HUES6 (cell line): ENCODE data around the gene WWOX.

Experiments
- H3K27ac ChIP-seq: 2 replicates; pipeline ENCODE4 v1.7.0; 2013; ENCODE audit warnings: low read depth, mild to moderate bottlenecking, low read length, inconsistent platforms
- H3K27me3 ChIP-seq: 2 replicates; pipeline ENCODE4 v1.6.1; 2013; ENCODE audit warnings: low read length; ENCODE audit not compliant: control insufficient read depth, insufficient read depth
- H3K36me3 ChIP-seq: 2 replicates; pipeline ENCODE4 v1.6.1; 2013; ENCODE audit warnings: low read length; ENCODE audit not compliant: control insufficient read depth, insufficient read depth
- H3K4me1 ChIP-seq: 2 replicates; pipeline ENCODE4 v1.6.1; 2013; ENCODE audit warnings: low read length; ENCODE audit not compliant: control insufficient read depth, insufficient read depth
- H3K4me3 ChIP-seq: 2 replicates; pipeline ENCODE4 v1.5.1; 2013; ENCODE audit warnings: low read depth, low read length
- H3K9ac ChIP-seq: one replicate; pipeline ENCODE4 v1.6.1; 2013; ENCODE audit warnings: mild to moderate bottlenecking, low read length
- H3K9me3 ChIP-seq: 2 replicates; pipeline ENCODE4 v1.6.1; 2013; ENCODE audit warnings: low read depth, low read length; ENCODE audit not compliant: control insufficient read depth, insufficient read depth

Gene WWOX

DNA sequence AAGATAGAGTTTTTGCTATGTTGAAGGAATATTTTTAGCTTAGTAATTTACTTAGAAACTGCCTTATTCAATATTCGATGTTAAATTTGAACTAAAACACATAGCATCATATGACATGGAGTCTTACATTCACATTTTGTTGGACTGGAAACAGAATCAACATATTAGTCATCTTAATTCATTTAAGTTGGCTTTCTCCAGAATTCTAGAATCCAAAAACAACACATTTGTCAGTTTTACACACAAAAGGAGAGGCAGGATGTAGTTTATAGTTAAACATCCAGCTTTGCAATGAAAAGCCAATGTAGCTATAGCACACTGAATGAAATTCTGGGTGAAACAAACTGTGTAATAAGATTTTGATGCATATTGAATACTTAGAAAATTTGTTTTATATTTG, 43.3 kb downstream of the WWOX start:
- Histone ChIP-seq H3K4me3 (no peak overlapping the region), H3K9me3 (no peaks in the 10 kb centered on the region), H3K4me1 (no peaks in the 10 kb centered on the region), H3K9ac (no peak overlapping the region), H3K27ac (no peak overlapping the region), H3K27me3 (no peaks in the 10 kb centered on the region), H3K36me3 (no peaks in the 10 kb centered on the region)

DNA sequence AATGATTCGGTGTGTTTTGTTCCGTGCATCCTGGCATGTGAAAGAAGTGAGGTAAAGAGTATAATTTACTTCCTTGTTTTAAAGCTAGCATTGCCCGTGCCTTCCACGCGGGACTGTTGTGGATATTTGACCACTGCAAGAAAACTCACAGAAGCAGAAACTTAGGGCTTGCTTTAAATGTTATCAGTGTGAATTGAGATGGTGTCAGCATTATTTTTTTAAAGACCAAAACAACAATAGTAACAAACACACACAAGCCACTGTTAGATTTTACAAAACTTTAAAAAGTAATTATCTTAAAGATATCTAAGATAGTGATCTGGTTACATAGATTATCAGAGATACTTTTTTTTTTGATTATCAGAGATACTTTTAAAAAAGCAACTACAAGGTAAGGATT, 47.4 kb downstream of the WWOX start:
- Histone ChIP-seq H3K27me3 (no peaks in the 10 kb centered on the region), H3K9me3 (no peaks in the 10 kb centered on the region), H3K4me3 (no peak overlapping the region), H3K27ac (no peak overlapping the region), H3K9ac (no peak overlapping the region), H3K36me3 (no peaks in the 10 kb centered on the region), H3K4me1 (no peaks in the 10 kb centered on the region)

DNA sequence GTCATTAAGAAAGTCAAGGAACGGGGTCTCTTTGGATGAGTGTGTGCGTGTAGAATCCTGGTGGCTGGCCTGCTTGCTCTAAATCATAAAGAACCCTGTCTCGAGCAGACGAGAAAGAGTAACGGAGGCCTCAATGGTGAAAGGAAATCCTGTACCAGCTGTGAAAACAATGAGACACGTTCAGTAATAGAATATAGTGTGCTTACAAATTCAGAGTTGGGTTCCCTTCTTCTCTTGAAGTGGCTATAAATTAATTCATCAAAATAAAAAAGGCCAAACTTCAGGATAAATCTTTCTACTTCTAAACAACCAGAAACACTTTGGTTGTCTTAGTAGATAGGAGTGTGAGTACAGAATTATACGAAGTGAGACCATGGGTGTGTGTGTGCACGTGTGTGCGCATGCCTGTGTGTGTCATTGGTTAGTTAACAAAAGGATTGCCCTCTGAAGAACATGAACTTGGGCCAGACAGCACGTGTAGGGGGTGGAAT, 48.5 kb downstream of the WWOX start:
- Histone ChIP-seq H3K27ac (no peak overlapping the region), H3K4me3 (no peak overlapping the region), H3K36me3 (no peaks in the 10 kb centered on the region), H3K9me3 (no peaks in the 10 kb centered on the region), H3K27me3 (no peaks in the 10 kb centered on the region), H3K9ac (no peak overlapping the region), H3K4me1 (no peaks in the 10 kb centered on the region)

DNA sequence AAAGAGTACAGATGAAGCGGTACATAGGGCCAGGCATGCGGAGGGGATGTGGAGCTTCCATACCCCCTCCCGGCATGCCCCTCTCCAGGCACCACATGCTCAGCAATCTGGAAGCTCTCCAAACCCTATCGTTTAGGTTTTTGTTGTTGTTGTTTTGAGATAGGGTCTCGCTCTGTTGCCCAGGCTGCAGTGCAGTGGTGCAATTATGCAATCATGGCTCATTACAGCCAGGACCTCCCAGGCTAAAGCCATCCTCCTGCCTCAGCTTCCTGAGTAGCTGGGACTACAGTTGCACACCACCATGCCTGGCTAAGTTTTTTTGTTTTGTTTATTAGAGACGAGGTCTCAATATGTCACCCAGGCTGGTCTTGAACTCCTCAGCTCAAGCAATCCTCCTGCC, 50.8 kb downstream of the WWOX start:
- Histone ChIP-seq H3K9ac (no peak overlapping the region), H3K4me3 (no peak overlapping the region), H3K9me3 (no peaks in the 10 kb centered on the region), H3K4me1 (no peaks in the 10 kb centered on the region), H3K36me3 (no peaks in the 10 kb centered on the region), H3K27me3 (no peaks in the 10 kb centered on the region), H3K27ac (no peak overlapping the region)

DNA sequence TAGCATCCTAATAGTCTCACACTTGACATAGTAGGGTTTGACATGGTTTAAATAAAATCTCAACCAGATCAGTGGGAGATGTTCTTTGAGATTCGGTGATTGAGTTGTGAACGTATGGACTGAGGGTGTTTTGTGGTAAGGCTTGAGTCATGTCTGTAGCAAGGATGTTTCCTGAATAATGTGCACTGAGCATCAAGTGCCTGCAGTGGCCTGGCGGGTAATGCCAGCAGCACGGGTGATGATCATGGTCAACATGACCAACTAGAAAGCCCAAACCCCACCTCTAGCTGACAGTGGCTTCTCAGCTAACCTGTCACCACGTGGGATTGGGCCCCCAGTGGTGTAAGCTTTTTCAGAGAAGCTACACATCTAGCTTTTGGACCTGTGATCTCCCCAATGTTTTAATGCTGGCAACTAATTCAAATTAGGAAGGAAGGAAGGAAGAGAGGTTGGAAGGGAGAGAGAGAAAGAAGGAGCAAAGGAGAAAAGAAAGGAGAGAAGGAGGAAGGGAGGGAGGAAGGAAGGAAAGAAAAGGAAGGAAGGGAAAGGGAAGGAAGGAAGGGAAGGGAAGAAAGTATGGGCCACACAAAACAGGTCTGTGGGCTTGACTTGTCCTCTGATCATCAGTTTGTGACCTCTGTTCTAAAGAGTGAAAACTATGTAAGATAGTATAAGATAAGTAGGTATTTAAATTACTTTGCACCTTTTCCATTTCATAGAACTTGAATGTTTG, 55.4 kb downstream of the WWOX start:
- Histone ChIP-seq H3K4me1 (no peaks in the 10 kb centered on the region), H3K36me3 (no peaks in the 10 kb centered on the region), H3K9ac (no peak overlapping the region), H3K27ac (no peak overlapping the region), H3K27me3 (no peaks in the 10 kb centered on the region), H3K4me3 (no peak overlapping the region), H3K9me3 (peaks cover 4% of the 10 kb centered on the region; the same call in 1 of the 2 replicates)

DNA sequence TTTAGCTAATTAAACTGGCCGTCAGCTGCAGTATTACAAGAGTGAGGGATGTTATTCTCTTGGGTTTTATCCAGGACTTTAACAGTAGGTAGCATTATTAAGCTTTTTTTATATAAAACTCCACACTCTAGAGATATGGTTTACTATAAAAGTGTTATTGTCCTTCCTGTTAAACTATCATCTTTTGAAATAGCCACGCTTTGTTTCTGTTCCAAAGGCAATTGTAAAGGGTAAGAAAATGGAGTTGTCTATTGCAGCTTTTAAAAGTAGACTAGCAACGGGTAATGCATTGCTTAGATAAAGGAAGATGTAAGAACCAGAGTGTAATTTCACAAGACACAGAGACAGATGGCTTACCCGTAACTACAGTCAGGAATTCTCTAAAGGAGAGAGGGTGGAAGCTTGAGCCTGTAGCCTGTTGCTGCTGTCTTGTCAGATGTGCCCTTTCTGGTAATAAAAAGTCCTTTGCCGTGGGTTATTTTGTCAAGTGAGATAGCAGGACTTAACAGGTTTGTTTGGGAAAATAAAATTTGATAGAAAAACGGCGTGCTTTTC, 56.4 kb downstream of the WWOX start:
- no peak overlapping the region for H3K4me3 ChIP-seq
- H3K4me1 ChIP-seq = no peaks in the 10 kb centered on the region
- no peak overlapping the region for H3K27ac ChIP-seq
- H3K9me3 ChIP-seq = peaks cover 10% of the 10 kb centered on the region; the same call in 1 of the 2 replicates
- no peaks in the 10 kb centered on the region for H3K27me3 ChIP-seq
- H3K36me3 ChIP-seq = no peaks in the 10 kb centered on the region
- no peak overlapping the region for H3K9ac ChIP-seq

DNA sequence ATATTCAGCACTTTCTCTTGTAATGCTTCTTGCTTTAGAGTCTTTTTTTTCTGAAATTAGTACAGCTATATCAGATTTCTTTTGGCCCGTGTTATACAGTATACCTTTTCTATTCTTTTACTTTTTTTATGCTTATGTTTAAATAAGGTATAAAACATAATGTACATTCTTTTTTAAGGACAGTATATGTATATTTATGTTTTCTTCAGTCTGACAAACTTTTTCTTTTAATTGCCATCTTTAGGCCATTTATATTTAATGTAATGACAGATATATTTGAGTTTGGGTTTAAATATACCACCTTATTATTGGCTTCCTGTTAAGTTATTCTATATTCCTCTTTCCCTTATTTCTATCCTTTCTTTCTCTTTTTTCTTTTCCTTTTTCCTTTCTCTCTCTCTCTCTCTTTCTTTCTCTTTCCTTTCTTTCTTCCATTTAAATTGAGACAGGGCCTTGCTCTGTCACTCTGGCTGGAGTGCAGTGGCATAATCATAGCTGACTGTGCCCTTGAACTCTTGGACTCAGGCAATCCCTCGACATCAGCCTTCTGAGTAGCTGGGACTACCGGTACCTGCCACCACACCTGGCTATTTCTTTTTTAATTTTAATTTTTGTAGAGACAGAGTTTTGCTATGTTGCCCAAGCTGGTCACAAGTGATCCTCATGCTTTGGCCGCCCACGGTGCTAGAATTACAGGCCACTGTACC, 61.7 kb downstream of the WWOX start:
- no peaks in the 10 kb centered on the region for H3K27me3 ChIP-seq
- no peak overlapping the region for H3K27ac ChIP-seq
- H3K36me3 ChIP-seq = no peaks in the 10 kb centered on the region
- H3K9me3 ChIP-seq = peaks cover 10% of the 10 kb centered on the region; the same call in 1 of the 2 replicates
- H3K9ac ChIP-seq = no peak overlapping the region
- no peaks in the 10 kb centered on the region for H3K4me1 ChIP-seq
- H3K4me3 ChIP-seq = no peak overlapping the region

DNA sequence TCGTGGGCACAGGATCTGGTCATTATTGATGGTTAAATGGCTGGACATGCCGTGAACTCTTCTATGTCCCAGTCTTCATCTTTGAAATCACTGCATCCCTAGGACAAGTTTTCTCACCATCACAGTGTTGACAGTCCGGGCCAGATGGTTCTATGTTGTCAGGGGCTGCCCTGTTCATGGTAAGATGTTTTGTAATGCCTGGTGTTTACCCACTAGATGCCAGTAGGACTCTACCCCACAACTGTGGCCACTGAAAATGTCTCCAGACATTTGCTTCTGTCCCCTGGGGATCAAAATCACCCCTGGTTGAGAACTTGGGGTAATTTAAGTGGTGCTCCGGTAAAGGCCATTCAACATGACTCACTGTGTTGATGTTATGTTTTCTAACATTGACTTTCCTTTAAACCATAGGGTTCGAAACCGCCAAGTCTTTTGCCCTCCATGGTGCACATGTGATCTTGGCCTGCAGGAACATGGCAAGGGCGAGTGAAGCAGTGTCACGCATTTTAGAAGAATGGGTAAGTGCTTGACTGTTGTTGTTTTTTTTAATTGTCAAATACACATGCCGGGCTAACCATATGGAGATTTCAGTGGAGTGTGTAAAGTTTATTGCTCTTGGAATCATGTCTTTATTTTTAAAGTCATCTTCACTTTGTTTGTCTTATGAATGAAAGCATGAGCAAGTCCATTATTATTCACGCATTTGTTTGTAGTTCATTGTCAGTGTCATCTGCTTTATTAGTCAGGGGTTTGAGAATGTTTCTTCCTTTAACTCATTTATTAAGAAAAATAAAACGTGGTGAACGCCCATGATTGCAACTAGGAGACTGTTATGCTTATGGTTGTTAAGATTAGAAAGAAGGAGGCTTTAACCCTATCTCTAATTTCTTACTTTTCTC, 64.6 kb downstream of the WWOX start:
- Histone ChIP-seq H3K27me3 (no peaks in the 10 kb centered on the region), H3K4me3 (no peak overlapping the region), H3K9me3 (peaks cover 10% of the 10 kb centered on the region; the same call in 1 of the 2 replicates), H3K9ac (no peak overlapping the region), H3K27ac (no peak overlapping the region), H3K4me1 (no peaks in the 10 kb centered on the region), H3K36me3 (no peaks in the 10 kb centered on the region)

DNA sequence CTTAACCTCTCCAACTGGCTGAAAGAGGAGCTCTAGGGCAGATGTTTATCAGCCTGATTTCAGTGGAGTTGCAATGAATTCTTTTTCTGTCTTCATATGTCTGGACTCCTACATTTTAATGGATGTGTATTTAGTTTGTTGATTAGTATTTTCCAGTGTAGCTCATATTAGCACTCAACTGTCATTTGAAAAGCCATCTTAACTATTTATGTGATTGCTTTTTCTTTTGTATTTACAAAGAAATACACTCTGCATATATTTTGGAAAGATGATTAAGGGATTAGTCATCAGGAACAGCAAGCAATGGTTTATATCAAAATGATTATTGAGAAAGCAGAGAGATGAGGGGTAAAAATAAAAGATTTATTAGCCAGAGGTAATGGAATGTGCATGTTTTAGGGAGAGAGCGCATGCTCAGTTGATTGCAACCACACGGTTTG, 71.1 kb downstream of the WWOX start:
- Histone ChIP-seq H3K36me3 (no peaks in the 10 kb centered on the region), H3K4me3 (no peak overlapping the region), H3K9ac (no peak overlapping the region), H3K9me3 (no peaks in the 10 kb centered on the region; the same call in 1 of the 2 replicates), H3K27me3 (no peaks in the 10 kb centered on the region), H3K4me1 (no peaks in the 10 kb centered on the region), H3K27ac (no peak overlapping the region)

DNA sequence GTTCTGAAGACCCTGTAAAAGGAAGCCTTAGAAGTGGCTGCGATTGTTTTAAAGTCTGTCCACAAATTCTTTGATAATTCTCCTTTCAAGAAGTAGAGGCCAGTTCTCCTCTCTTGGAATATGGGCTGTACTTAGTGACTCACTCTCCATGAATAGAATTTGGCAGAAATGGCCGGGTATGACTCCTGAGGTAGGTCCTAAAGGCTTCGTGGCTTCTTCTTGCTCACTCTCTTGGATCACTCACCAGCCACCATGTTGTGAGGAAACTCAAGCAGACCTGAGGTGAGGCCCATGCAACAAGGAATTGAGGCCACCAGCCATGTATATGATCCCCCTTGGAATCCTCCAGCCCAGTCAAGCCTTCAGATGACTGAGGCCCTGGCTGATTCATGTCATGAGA, 75.8 kb downstream of the WWOX start:
- Histone ChIP-seq H3K4me3 (no peak overlapping the region), H3K9ac (no peak overlapping the region), H3K36me3 (no peaks in the 10 kb centered on the region), H3K4me1 (peaks cover 11% of the 10 kb centered on the region; the same call in 1 of the 2 replicates), H3K27me3 (no peaks in the 10 kb centered on the region), H3K9me3 (no peaks in the 10 kb centered on the region; the same call in 1 of the 2 replicates), H3K27ac (no peak overlapping the region)
